ENCODE results near the gene ZNF397. TPM values are rescaled to one million over a fixed set of nuclear protein-coding genes. Genes with fewer than 3 reads are reported as not detected.

Gene ZNF397
- total and polyA plus RNA-seq, 9 of the 15 experiments (the other 6 are each of a cell fraction or from before 2014, with no cell fraction given) = 6.4 to 24.2 (median 19.3) TPM

DNA sequence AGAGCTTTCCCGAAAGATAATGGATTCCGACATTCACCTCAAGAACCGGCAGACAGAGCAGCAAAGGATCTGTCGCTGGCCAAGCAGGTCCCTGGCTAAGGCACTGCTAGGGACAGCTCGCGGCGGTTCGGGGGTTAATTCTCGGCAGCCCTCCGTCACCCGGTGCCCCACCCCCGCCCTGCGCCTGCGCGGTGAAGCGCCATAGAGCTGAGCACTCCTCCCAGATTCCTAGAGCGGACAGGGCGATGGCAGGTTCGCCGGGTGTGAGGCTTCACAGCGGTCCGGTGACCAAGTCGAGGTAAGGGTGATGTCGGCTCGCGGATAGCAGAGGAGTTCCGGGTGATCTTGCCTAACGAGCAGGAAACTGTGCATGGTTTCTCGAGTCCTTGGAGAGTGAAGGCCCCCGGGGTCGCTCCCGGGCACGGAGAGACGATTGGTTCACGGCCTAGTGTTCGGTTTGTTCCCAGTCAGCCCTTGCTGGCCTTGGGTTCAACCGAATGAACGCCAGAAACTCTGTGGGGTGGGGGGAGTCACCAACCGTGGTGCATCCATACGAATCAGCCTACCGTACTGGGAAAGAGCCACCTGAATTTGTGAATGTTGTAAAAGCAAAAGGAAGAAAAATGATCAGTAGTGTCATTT, 49.4 kb downstream of the ZNF397 start, which contains the start of gene ZSCAN30 (continued):
- TF ChIP-seq MYC (IDR thresholded peaks at IDR 0.05; ENCODE audit: low read depth, low read length) (peak; percentile 73), MYC (CRISPR knock-in tag; IDR thresholded peaks at IDR 0.05; ENCODE audit: borderline replicate concordance, low read depth) (peak; percentile 78; the same call in 1 of the 2 replicates), ZNF707 (CRISPR knock-in tag; conservative IDR thresholded peaks at IDR 0.05) (no peak), RBM15 (IDR thresholded peaks at IDR 0.05; ENCODE audit: insufficient read depth, low read length) (no peak), NCOA1 (IDR thresholded peaks at IDR 0.05; ENCODE audit: low read depth) (peak; percentile 78), SIRT6 (IDR thresholded peaks at IDR 0.05; ENCODE audit: low read depth, low read length) (no peak), RUNX1 (IDR thresholded peaks at IDR 0.05; ENCODE audit: low read depth) (no peak), ZNF764 (CRISPR knock-in tag; IDR thresholded peaks at IDR 0.05; ENCODE audit: low read depth) (no peak), ZFP1 (CRISPR knock-in tag; IDR thresholded peaks at IDR 0.05) (no peak), ZNF57 (CRISPR knock-in tag; IDR thresholded peaks at IDR 0.05) (no peak), SUPT5H (IDR thresholded peaks at IDR 0.05) (peak; percentile 93), PHTF2 (CRISPR knock-in tag; IDR thresholded peaks at IDR 0.05) (no peak), SP1 (CRISPR knock-in tag; IDR thresholded peaks at IDR 0.05) (peak; percentile 82), DACH1 (IDR thresholded peaks at IDR 0.05; ENCODE audit: partially characterized antibody) (no peak), TSC22D4 (tag; IDR thresholded peaks at IDR 0.05) (no peak)
- TF ChIP-seq, protein P1, sequence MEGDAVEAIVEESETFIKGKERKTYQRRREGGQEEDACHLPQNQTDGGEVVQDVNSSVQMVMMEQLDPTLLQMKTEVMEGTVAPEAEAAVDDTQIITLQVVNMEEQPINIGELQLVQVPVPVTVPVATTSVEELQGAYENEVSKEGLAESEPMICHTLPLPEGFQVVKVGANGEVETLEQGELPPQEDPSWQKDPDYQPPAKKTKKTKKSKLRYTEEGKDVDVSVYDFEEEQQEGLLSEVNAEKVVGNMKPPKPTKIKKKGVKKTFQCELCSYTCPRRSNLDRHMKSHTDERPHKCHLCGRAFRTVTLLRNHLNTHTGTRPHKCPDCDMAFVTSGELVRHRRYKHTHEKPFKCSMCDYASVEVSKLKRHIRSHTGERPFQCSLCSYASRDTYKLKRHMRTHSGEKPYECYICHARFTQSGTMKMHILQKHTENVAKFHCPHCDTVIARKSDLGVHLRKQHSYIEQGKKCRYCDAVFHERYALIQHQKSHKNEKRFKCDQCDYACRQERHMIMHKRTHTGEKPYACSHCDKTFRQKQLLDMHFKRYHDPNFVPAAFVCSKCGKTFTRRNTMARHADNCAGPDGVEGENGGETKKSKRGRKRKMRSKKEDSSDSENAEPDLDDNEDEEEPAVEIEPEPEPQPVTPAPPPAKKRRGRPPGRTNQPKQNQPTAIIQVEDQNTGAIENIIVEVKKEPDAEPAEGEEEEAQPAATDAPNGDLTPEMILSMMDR (IDR thresholded peaks at IDR 0.05 in 2 of 3, conservative IDR thresholded peaks at IDR 0.05 in 1 of 3; ENCODE audit: insufficient read depth in 2 of 3, low read depth in 1 of 3, low read length in 3 of 3) = no peak
- TF ChIP-seq, protein P2, sequence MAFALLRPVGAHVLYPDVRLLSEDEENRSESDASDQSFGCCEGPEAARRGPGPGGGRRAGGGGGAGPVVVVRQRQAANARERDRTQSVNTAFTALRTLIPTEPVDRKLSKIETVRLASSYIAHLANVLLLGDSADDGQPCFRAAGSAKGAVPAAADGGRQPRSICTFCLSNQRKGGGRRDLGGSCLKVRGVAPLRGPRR (CRISPR knock-in tag; IDR thresholded peaks at IDR 0.05) = no peak
- TF ChIP-seq, protein P3, sequence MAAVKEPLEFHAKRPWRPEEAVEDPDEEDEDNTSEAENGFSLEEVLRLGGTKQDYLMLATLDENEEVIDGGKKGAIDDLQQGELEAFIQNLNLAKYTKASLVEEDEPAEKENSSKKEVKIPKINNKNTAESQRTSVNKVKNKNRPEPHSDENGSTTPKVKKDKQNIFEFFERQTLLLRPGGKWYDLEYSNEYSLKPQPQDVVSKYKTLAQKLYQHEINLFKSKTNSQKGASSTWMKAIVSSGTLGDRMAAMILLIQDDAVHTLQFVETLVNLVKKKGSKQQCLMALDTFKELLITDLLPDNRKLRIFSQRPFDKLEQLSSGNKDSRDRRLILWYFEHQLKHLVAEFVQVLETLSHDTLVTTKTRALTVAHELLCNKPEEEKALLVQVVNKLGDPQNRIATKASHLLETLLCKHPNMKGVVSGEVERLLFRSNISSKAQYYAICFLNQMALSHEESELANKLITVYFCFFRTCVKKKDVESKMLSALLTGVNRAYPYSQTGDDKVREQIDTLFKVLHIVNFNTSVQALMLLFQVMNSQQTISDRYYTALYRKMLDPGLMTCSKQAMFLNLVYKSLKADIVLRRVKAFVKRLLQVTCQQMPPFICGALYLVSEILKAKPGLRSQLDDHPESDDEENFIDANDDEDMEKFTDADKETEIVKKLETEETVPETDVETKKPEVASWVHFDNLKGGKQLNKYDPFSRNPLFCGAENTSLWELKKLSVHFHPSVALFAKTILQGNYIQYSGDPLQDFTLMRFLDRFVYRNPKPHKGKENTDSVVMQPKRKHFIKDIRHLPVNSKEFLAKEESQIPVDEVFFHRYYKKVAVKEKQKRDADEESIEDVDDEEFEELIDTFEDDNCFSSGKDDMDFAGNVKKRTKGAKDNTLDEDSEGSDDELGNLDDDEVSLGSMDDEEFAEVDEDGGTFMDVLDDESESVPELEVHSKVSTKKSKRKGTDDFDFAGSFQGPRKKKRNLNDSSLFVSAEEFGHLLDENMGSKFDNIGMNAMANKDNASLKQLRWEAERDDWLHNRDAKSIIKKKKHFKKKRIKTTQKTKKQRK (IDR thresholded peaks at IDR 0.05; ENCODE audit: borderline replicate concordance, low read depth, low read length) = 0 out of 2 replicates have a peak, but pooled peaks have one; percentile 12
- TF ChIP-seq, protein P4, sequence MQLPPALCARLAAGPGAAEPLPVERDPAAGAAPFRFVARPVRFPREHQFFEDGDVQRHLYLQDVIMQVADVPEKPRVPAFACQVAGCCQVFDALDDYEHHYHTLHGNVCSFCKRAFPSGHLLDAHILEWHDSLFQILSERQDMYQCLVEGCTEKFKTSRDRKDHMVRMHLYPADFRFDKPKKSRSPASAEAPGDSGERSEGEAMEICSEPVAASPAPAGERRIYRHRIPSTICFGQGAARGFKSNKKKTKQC (CRISPR knock-in tag; IDR thresholded peaks at IDR 0.05) = peak; percentile 99
- TF ChIP-seq, protein P5, sequence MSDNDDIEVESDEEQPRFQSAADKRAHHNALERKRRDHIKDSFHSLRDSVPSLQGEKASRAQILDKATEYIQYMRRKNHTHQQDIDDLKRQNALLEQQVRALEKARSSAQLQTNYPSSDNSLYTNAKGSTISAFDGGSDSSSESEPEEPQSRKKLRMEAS (CRISPR knock-in tag; IDR thresholded peaks at IDR 0.05) = no peak

Data from K562 (cell line).